ENCODE results near the gene SIRT1.

- TF ChIP-seq MAX (IDR thresholded peaks at IDR 0.05; ENCODE audit: insufficient read depth, insufficient read length) = no peak
- TF ChIP-seq POLR2A (IDR thresholded peaks at IDR 0.05; ENCODE audit: low read depth, low read length) = no peak
- TF ChIP-seq CTCF (IDR thresholded peaks at IDR 0.05; ENCODE audit: extremely low read depth in 1 of 2, insufficient read depth in 1 of 2, low read depth in 1 of 2, low read length in 2 of 2) = no peak
- TF ChIP-seq MYC (IDR thresholded peaks at IDR 0.05; ENCODE audit: low read depth, low read length) = no peak
- TF ChIP-seq POLR2AphosphoS5 (IDR thresholded peaks at IDR 0.05; ENCODE audit: insufficient read depth, low read depth, low read length) = no peak
- no peak for TF ChIP-seq EZH2 (IDR thresholded peaks at IDR 0.05; ENCODE audit: borderline replicate concordance, low read depth, low read length, severe bottlenecking)
- TF ChIP-seq JUN (IDR thresholded peaks at IDR 0.05; ENCODE audit: borderline replicate concordance, insufficient read depth, insufficient read length, low read depth) = no peak
- no peak for TF ChIP-seq FOS (IDR thresholded peaks at IDR 0.05; ENCODE audit: borderline replicate concordance, insufficient read depth, low read length)
- no peak for TF ChIP-seq GATA2 (IDR thresholded peaks at IDR 0.05; ENCODE audit: insufficient read depth, insufficient read length, low read depth, low read length)
Measured at GRCh38 chr10:67917679-67918078, 33.2 kb downstream of the SIRT1 start.

Data from endothelial cell of umbilical vein (primary cell).